CD14-positive monocyte (primary cell): ENCODE data around the gene FRMD4A. TPM values are rescaled to one million over a fixed set of nuclear protein-coding genes. Genes with fewer than 3 reads are reported as not detected.

ENCODE experiments used
- DNase-seq, 3 donors: peaks; one replicate each; pipeline ENCODE4 v3.0.0-alpha.2; 2011 to 2022
- H2AFZ ChIP-seq: 2 replicates; pipeline ENCODE4 v1.6.0; 2012; ENCODE audit warnings: mild to moderate bottlenecking, low read depth, low read length, inconsistent platforms; ENCODE audit not compliant: insufficient read depth, poor library complexity, severe bottlenecking
- H3K27ac ChIP-seq, 2 donors: 1 replicate in 1 of 2; 2 replicates in 1 of 2; pipeline ENCODE4 v1.5.1; 2012 to 2013; ENCODE audit warnings: low read length in 2 of 2, control low read depth in 1 of 2, inconsistent platforms in 1 of 2, low read depth in 1 of 2, mild to moderate bottlenecking in 1 of 2
- H3K27me3 ChIP-seq, 2 donors: one replicate each; pipeline versions ENCODE4 v1.6.0 to v1.6.1; 2011 to 2013; ENCODE audit warnings: low read length in 2 of 2; ENCODE audit not compliant: control insufficient read depth in 2 of 2, insufficient read depth in 2 of 2
- H3K36me3 ChIP-seq, 2 donors: replicated peaks in 1 of 2; 1 replicate in 1 of 2; 2 replicates in 1 of 2; pipeline versions ENCODE4 v1.5.1 to v1.6.1; 2012 to 2013; ENCODE audit warnings: low read length in 2 of 2, control low read depth in 1 of 2, inconsistent platforms in 1 of 2, mild to moderate bottlenecking in 1 of 2; ENCODE audit not compliant: insufficient read depth in 2 of 2, control insufficient read depth in 1 of 2
- H3K4me1 ChIP-seq, 2 donors: 1 replicate in 1 of 2; 2 replicates in 1 of 2; pipeline versions ENCODE4 v1.5.1 to v1.6.1; 2012 to 2013; ENCODE audit warnings: low read length in 2 of 2, control low read depth in 1 of 2, inconsistent platforms in 1 of 2, mild to moderate bottlenecking in 1 of 2, moderate library complexity in 1 of 2; ENCODE audit not compliant: insufficient read depth in 2 of 2, control insufficient read depth in 1 of 2
- H3K4me2 ChIP-seq: replicated peaks from 2 replicates; pipeline ENCODE3; 2012; ENCODE audit warnings: low read length, moderate library complexity, mild to moderate bottlenecking; ENCODE audit not compliant: poor library complexity, severe bottlenecking; ENCODE audit errors: extremely low read depth
- H3K4me3 ChIP-seq, 3 experiments: fragments of 200-600 bp in 1 of 3; sonication (generic) in 1 of 3; replicated peaks in 1 of 3; 1 replicate in 2 of 3; 2 replicates in 1 of 3; pipeline ENCODE4 v1.5.1; 2011 to 2013; ENCODE audit warnings: low read length in 3 of 3, mild to moderate bottlenecking in 3 of 3, control low read depth in 2 of 3, low read depth in 2 of 3, inconsistent platforms in 1 of 3, moderate library complexity in 1 of 3
- H3K79me2 ChIP-seq: 2 replicates; pipeline ENCODE4 v1.6.0; 2012; ENCODE audit warnings: mild to moderate bottlenecking, control low read depth, inconsistent platforms, low read length, moderate library complexity; ENCODE audit not compliant: insufficient read depth
- H3K9ac ChIP-seq: 2 replicates; pipeline ENCODE4 v1.6.0; 2017; ENCODE audit warnings: low read length, mild to moderate bottlenecking; ENCODE audit not compliant: insufficient read depth, poor library complexity, severe bottlenecking
- H3K9me3 ChIP-seq, 2 donors: replicated peaks in 1 of 2; 1 replicate in 1 of 2; 2 replicates in 1 of 2; pipeline versions ENCODE4 v1.5.1 to v1.6.1; 2012 to 2013; ENCODE audit warnings: low read length in 2 of 2, control low read depth in 1 of 2; ENCODE audit not compliant: control insufficient read depth in 1 of 2, insufficient read depth in 1 of 2
- H4K20me1 ChIP-seq: 2 replicates; pipeline ENCODE4 v1.6.0; 2012; ENCODE audit warnings: mild to moderate bottlenecking, low read length, control low read depth, moderate library complexity; ENCODE audit not compliant: insufficient read depth
- H3K27ac Mint-ChIP-seq, 7 donors: one replicate each; pipeline ENCODE4 v1.8.0; 2020; ENCODE audit warnings: mild to moderate bottlenecking in 7 of 7, mixed read lengths in 7 of 7, moderate library complexity in 6 of 7, inconsistent platforms in 2 of 7
- H3K27me3 Mint-ChIP-seq, 3 donors: one replicate each; pipeline ENCODE4 v1.8.0; 2021 to 2022; ENCODE audit warnings: low read depth in 3 of 3, mild to moderate bottlenecking in 3 of 3, mixed read lengths in 3 of 3, moderate library complexity in 3 of 3, inconsistent platforms in 1 of 3
- H3K36me3 Mint-ChIP-seq, 2 donors: one replicate each; pipeline ENCODE4 v1.8.0; 2020; ENCODE audit warnings: mixed read lengths in 2 of 2, inconsistent platforms in 1 of 2, mild to moderate bottlenecking in 1 of 2
- H3K4me1 Mint-ChIP-seq: one replicate; pipeline ENCODE4 v1.8.0; 2020; ENCODE audit warnings: mild to moderate bottlenecking, mixed read lengths
- H3K4me3 Mint-ChIP-seq, 2 donors: one replicate each; pipeline ENCODE4 v1.8.0; 2020; ENCODE audit warnings: mild to moderate bottlenecking in 2 of 2, mixed read lengths in 2 of 2, moderate library complexity in 1 of 2
- H3K9me3 Mint-ChIP-seq, 7 donors: one replicate each; pipeline ENCODE4 v1.8.0; 2020 to 2022; ENCODE audit warnings: mixed read lengths in 7 of 7, mild to moderate bottlenecking in 6 of 7, moderate library complexity in 6 of 7, inconsistent platforms in 2 of 7
- CTCF ChIP-seq: fragments of 200-600 bp; IDR thresholded peaks from one replicate; pipeline ENCODE4 v1.8.0; 2022; ENCODE audit warnings: antibody characterized with exemption, mild to moderate bottlenecking
- WGBS: methylation state at CpG from one replicate; pipeline ENCODE4 v1.1.5; 2013; ENCODE audit warnings: missing lambda C conversion rate; ENCODE audit not compliant: insufficient coverage; 5-methylcytosine and 5-hydroxymethylcytosine counted together
- intact Hi-C, 2 donors: fragments of 100-400 bp; cut with micrococcal nuclease; formaldehyde crosslinking; loops; one replicate each; pipeline versions ENCODE4 v1.15.0 to v1.15.1; 2023
- polyA plus RNA-seq, 3 donors: library from polyadenylated mRNA; depleted of rRNA in 1 of 3; unstranded in 2 of 3; stranded (reverse) in 1 of 3; fragments of 300-500 nt in 2 of 3; fragments of >200 nt in 1 of 3; fragmentation: Illumina TruSeq in 2 of 3; gene quantifications; 1 replicate in 2 of 3; 2 replicates in 1 of 3; pipeline ENCODE4 v1.2.3, GENCODE V29; 2012 to 2021

The FRMD4A gene
- polyA plus RNA-seq, 3 donors = 0.12 TPM; not detected in 2

DNA sequence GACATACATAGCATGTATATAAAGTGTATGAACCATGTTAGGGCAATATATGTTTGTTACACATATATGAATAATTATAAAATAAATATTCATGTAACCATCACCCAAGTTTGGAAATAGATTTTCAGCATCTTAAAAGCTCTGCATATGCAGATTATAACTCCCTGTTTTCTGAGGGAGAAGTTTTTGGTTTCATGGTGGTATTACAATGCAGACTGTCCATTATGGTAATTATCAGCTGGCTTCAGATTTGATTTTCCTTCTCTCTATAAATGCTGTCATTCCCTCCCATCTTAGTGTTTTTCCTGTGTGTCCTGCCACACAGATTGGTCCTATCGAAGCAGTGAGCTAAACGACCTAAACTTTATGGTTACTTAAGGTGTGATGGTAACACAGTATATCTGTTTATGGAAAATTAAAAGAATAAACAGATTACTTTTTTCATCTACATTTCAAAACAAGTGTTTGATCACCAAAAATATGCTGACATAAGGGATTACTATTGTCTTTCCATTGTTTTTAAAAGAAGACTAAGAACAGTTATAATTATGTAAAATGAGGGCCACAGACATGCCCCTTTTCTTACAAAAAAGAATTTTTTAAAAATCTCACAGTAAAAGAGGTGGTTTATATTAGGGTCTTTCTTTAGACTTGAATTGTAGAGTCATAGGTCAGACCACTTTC is 726.2 kb downstream of the FRMD4A start:
- no CpG with 5 or more reads among the region's 2 CpGs for WGBS
- intact Hi-C loops = no loop called here
- H3K27ac Mint-ChIP-seq = no peak overlapping the region
- no peak for TF ChIP-seq CTCF
- Histone ChIP-seq H4K20me1 (no peaks in the 10 kb centered on the region), H3K9ac (no peak overlapping the region), H3K79me2 (peaks cover 3% of the 10 kb centered on the region), H3K4me1 (no peaks in the 10 kb centered on the region), H3K4me2 (no peak overlapping the region), H3K9me3 (no peaks in the 10 kb centered on the region), H3K27ac (no peak overlapping the region), H3K27me3 (no peaks in the 10 kb centered on the region), H3K36me3 (peaks cover 66 to 97% of the 10 kb centered on the region in 2 donors), H3K4me3 (no peak overlapping the region), H2AFZ (no peak overlapping the region)
- no peaks in the 10 kb centered on the region for H3K27me3 Mint-ChIP-seq
- no peak for DNase-seq
- no peak overlapping the region for H3K4me3 Mint-ChIP-seq
- H3K36me3 Mint-ChIP-seq = peaks cover 62 to 81% of the 10 kb centered on the region in 2 donors
- H3K9me3 Mint-ChIP-seq = peaks cover 0 to 3% (median 0%) of the 10 kb centered on the region in 7 donors
- no peaks in the 10 kb centered on the region for H3K4me1 Mint-ChIP-seq

DNA sequence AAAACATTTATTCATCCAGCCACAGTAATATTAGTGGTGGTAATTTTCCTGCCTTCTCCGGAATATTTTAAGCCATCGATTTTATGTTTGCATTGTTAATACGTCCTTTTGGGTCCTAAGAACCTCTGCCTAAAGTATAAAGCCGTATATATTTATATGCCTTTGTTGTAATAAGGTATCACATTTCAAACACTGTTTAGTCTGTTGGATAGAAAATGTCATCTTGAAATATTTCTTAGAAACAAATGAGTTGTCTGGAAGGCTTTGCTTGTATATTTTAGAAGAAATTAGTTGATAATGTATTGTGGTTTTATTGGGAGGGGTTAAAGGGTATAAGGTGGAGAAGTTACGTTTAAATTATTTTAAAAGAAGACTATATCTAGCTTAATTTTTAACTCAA is 732.8 kb downstream of the FRMD4A start:
- WGBS = no CpG with 5 or more reads among the region's 5 CpGs
- Mint-ChIP-seq H3K27ac (no peak overlapping the region), H3K4me1 (no peaks in the 10 kb centered on the region), H3K36me3 (peaks cover 52 to 70% of the 10 kb centered on the region in 2 donors), H3K9me3 (no peaks in the 10 kb centered on the region), H3K27me3 (no peaks in the 10 kb centered on the region), H3K4me3 (no peak overlapping the region)
- H3K27ac ChIP-seq = no peak overlapping the region
- H2AFZ ChIP-seq = no peak overlapping the region
- no peaks in the 10 kb centered on the region for H3K27me3 ChIP-seq
- H3K4me1 ChIP-seq = no peaks in the 10 kb centered on the region
- no peak overlapping the region for H3K4me2 ChIP-seq
- TF ChIP-seq CTCF = no peak
- no peaks in the 10 kb centered on the region for H3K9me3 ChIP-seq
- no peak for DNase-seq
- peaks cover 32% of the 10 kb centered on the region for H4K20me1 ChIP-seq
- H3K9ac ChIP-seq = no peak overlapping the region
- H3K79me2 ChIP-seq = peaks cover 26% of the 10 kb centered on the region
- peaks cover 28 to 81% of the 10 kb centered on the region in 2 donors for H3K36me3 ChIP-seq
- H3K4me3 ChIP-seq = no peak overlapping the region
- intact Hi-C loops = no loop called here
